CD4-positive, alpha-beta T cell treated with Interferon alpha-2 for 1 hour (primary cell): Measurements from ENCODE around the gene NHLRC4.

Experiments used
- DNase-seq, 2 donors: peaks; one replicate each; pipeline ENCODE4 v3.0.0-alpha.2; 2020 to 2022

Gene NHLRC4

GRCh38 chr16:568401-569258 is 1.8 kb downstream of the NHLRC4 start:
- no peak for DNase-seq

- DNase-seq = peak; percentile 52 to 76
Measured at GRCh38 chr16:569445-570254, 2.8 kb downstream of the NHLRC4 start, which contains the start of gene PIGQ. Gene PIGQ, plus strand, starts transcription at chr16:569968. Its CDS starts 4,107 bp downstream, at chr16:574075.

GRCh38 chr16:572865-573650 is 6.3 kb downstream of the NHLRC4 start:
- no peak for DNase-seq

- DNase-seq = no peak
Measured at GRCh38 chr16:574021-574760, 7.4 kb downstream of the NHLRC4 start.

GRCh38 chr16:575354-576196 is 8.8 kb downstream of the NHLRC4 start:
- DNase-seq = no peak

- DNase-seq = no peak
Measured at GRCh38 chr16:576197-576822, 9.5 kb downstream of the NHLRC4 start.

- DNase-seq = no peak
Measured at GRCh38 chr16:576823-577201, 10.0 kb downstream of the NHLRC4 start.

GRCh38 chr16:577796-578195 is 11.0 kb downstream of the NHLRC4 start:
- no peak for DNase-seq

GRCh38 chr16:578232-578869 is 11.5 kb downstream of the NHLRC4 start:
- no peak for DNase-seq

- peak; percentile 64 to 75 for DNase-seq
Measured at GRCh38 chr16:578870-579405, 12.1 kb downstream of the NHLRC4 start.

- no peak for DNase-seq
Measured at GRCh38 chr16:580141-580945, 13.5 kb downstream of the NHLRC4 start.

GRCh38 chr16:580946-581498 is 14.2 kb downstream of the NHLRC4 start:
- DNase-seq = no peak

- DNase-seq = no peak
Measured at GRCh38 chr16:582218-582613, 15.4 kb downstream of the NHLRC4 start.

GRCh38 chr16:582614-583331 is 16.0 kb downstream of the NHLRC4 start:
- DNase-seq = no peak

- no peak for DNase-seq
Measured at GRCh38 chr16:583470-583814, 16.6 kb downstream of the NHLRC4 start.

GRCh38 chr16:583815-584591 is 17.2 kb downstream of the NHLRC4 start:
- DNase-seq = no peak

GRCh38 chr16:585351-585750 is 18.5 kb downstream of the NHLRC4 start:
- DNase-seq = no peak
